T-helper 2 cell (primary cell): ENCODE results near the gene MAEL.

Source experiments
- DNase-seq, 5 experiments: peaks; one replicate each; pipeline versions ENCODE4 v3.0.0 to v3.0.0-alpha.2; 2012 to 2022

MAEL gene

DNA sequence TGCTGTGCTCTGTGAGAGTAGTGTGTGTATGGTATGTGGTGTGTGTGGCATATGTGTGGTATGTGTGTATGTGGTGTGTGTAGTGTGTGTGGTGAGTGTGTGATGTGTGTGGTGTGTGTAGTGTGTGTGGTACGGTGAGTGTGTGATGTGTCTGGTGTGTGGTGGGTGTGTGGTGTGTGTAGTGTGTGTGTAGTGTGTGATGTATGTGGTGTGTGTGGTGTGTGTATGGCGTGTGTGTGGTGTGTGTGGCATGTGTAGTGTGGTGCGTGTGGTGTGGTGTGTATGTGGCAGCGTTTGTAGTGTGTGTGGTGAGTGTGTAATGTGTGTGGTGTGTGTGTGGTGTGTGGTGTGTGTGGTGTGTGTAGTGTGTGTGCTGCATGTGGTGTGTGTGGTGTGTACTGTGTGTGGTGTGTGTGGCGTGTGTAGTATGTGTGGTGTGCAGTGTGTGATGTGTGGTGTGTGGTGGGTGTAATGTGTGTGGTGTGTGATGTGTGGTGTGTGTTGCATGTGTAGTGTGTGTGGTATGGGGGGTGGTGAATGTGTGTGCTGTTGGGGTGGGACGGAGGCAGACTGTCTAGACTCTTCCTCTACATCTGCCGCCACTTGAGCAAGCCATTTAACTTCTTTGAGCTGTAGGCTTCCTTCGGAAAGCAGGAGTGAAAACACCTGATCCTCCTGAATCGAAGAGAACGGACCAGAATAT, 67.6 kb downstream of the MAEL start:
- peak in 1 of 5 experiments; percentile 43 for DNase-seq

DNA sequence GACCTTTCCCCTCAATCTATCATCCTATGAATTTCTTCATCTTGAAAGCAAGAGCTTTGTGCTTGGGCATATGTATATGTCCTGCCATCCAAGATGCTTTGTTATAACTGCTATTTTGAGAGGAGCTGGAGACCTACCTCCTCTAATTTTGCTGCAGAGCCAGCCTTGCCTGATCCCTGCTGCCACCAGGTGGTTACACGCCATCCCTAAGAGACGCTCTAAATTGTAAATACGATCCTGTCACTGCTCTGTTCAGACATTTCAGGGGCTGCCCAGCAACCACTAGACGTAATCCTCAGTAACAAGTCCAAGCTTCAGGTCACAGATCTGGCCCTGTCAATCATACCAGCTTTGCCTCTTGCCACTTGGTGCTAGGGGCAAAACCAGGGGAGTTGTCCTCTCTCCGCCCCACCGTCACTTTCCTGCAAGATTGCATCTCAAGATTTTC, 68.2 kb downstream of the MAEL start:
- peak in 1 of 5 experiments; percentile 66 for DNase-seq

DNA sequence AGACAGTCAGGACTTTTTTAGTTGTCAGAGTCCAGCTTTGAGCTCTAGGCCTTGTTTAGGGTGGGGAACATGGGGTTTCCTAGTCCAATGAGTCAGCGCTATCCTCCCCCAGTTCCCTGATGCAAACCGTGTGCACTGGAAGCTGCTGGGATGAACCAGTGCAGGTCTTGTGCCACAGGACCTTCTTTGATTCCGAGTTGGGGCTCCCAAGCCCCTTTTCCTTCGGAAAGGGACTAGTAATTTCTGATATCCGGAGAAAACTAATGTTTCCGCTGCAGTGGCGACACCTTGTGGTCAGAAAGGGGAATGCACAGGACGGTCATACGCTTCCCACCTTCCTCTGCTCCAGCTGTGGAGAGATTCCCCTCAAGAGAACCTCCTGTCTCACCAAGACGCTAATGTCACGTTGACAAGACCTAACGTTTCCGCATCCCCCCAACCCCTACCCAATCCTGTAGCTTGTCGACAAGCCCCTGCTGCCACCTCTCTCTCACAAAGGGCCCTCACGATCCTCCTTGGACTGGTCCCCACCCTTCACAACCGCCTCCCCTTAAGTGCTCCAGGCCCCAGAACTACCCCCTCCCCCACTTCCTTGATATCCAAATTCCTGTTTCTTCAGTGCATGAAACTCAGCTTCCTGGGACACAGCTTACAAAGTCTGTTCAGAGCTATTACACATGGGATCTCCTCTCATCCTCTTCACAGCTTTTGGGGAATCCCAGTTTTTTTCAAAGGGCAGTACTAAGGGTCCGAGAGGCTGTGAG, 70.1 kb downstream of the MAEL start:
- peak; percentile 39 to 67 (median 55) for DNase-seq

DNA sequence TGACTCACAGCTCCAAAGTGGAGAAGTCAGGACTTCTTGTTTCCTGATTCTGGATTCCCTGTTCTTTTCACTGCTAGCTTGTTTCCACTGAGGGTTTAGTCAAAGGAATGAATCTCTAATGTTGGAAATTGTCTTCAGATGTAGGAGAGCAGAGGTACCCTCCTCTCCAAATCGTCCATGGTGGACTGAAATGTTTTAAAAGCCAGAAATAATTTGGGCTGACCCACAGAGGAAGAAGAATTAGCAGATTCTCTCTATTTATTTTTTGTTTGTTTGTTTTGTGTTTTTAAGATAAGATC, 70.7 kb downstream of the MAEL start:
- DNase-seq: no peak

DNA sequence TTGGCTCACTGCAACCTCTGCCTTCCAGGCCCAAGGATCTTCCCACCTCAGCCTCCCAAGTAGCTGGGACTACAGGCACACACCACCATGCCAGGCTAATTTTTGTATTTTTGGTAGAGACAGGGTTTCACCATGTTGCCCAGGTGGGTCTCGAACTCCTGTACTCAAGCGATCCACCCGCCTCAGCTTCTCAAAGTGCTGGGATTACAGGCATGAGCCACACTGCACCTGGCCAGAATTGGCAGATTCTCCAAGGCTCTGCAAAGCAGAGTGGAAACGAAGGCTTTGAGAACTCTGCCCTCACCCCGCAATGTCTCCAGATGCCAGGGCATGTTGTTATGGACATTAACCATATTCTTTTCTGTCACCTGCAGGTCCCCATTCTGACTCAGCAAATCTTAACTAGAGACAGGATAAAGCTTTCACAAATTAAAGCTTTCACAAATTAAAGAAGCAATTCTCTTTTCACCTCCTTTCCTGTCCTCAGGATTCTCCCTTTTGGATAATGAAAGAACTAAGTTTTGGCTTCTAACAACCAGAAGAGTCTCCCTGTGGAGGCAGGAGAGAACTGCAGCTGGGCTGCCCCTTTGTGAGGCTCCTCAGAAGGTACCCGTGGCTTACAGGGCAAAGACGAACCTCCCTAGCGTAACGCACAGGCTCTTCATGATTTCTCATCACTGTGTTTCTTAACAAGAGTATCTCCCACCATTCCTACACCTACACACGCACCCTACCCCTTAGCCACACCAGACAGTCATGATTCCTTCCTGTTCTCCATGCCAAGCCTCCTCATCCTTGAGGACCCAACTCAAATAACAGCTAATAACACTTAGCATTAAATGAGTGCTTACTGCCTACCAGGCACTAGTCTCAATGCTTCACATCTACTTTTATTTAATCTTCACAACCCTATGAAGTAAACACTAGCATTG, 71.3 kb downstream of the MAEL start:
- no peak for DNase-seq

DNA sequence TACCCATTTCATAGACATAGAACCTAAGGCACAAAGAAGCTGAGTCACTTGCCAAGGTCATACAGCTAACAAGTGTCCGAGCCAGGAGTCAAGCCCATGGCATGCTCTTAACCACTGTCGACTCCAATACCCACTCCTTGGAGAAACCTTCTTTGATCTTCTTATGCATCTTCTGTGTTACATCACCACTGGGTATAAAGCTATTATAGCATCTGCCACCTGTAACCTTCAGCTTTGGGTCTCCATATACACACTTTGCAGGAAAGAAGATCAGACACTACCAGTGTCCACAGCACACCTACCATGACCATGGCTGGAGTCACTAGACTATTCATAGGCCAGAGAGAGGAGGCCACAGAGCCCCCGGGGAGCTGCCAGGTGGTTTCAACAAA, 72.0 kb downstream of the MAEL start:
- DNase-seq: no peak

DNA sequence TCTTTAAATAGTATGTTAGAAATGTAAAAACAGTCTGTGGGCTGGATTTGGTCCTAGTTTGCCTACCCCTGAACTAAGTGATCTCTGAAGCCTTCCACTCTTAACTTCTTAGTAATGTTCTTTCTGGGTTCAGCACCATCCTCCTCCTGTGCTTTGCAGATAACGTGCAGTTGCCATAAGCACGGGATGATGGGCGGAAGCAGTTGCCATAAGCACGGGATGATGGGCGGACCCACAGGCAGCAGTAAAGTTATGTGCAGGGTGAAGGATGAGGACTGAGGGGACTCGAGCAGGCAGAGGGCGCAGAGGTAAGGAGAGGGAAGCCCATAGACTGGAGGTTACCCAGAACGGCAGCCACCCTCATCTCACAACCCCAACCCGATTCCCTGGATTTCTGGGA, 75.5 kb downstream of the MAEL start:
- DNase-seq: no peak

DNA sequence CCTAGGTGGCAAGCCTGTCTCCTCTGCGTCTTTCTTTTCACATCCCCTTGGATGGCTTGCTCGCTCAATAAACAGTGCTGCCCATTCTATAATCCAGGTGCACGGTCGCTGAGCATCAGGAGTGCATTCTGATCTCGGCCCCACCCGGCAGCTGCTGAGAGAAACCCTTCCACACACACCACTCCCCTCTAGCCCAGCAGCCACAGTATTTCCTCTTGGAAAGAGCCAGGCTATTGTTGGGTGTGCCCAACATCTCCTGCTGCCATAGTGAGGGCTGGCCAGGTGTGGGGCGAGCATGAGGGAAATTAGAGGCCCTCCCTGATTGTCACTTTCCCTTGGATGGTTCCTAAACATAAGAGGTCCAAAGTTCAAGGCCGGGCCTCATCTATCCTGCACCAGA, 76.4 kb downstream of the MAEL start:
- DNase-seq: no peak

DNA sequence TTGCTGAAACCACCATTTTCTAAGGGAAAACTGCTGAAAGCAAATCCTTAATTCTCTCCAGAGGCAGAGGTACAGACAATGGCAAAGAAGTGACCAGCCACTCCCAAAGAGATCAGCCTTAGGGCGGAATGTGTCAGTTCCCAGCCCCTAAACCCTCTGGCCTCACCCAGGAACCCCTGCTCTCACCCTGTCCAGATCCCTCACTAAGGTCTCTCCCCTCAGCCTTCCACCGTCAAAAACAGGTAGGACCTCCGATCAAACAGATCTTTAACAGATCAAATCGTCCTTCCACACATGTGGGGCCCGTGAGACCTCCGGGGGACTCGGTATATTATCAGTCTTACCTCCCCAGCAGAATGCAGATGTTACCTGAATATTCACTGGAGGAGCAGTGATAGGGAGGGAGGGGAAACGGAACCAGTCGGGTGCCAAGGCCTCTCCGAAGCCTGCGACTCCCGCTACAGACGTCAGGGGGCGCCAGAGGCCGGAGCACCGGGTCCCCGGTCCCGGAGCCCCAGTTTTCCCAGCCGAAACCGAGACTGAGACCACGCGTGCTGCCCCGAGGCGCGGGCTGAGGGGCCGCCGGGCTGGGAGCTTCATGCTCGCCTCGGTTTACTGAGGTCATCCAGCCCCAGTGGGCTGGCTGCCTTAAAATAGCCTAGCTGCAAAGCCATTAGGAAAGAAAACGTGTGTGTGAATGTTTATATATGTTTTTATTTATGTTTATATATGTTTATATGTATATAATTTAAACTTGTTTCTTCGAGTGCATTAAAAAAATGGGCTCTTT, 77.4 kb downstream of the MAEL start:
- DNase-seq: peak; percentile 52 to 66 (median 61)

DNA sequence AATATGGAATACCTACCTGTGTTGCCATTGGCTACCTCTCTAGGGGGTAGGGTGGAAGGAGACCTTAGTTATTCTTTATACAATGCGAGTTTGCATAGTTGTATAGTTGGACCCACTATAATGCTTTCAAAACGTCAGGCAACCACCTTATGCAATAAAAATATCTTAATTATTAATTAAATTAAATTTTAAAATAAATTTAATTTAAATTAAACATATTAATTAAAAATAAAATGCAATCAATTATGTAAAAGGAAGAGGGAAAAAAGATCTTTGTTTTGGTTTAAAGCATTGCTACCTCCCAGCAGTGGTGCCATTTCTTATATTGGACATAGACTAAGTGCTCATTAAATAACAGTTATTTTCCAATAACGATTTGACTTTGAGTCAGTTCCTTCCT, 78.8 kb downstream of the MAEL start:
- DNase-seq: no peak

DNA sequence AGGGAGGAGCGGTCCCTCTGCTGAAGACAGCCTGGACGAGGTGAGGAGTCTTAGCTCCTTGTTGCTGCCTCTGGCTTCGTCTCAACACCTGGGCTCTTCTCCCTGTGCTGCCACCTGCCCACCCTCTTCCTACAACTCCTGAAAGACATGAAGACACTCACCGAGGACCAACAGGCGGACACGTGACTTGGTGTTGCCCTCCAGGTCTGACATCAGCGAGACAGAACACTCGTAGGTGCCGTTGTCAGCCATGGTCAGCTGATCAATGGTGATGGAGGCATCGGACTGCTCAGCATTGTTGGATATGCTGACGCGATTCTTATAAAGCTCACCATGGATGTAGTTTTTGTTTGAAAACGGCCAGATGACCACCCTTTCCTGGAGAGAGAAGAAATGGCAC, 79.7 kb downstream of the MAEL start:
- DNase-seq: no peak

DNA sequence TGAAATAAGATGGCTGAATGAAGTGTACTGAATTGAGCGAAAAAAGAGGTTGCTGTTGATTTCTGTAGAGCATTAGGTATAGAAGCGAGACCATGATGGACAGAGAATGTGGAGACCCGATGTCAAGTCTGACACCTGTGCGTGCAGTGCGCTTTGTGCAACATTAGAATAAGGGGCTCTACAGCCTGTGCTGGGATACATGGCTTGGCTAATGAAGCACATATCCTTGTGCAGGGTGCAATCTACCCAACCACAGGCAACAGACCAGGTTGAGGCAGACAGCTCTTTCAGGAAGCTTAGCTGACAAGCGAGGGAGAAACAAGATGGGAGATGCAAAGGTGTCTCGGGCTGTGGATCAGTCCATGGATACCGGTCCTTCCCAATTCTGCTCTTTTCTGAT, 82.2 kb downstream of the MAEL start:
- no peak for DNase-seq
